ENCODE data around the gene GATA1.

The GATA1 gene

DNA sequence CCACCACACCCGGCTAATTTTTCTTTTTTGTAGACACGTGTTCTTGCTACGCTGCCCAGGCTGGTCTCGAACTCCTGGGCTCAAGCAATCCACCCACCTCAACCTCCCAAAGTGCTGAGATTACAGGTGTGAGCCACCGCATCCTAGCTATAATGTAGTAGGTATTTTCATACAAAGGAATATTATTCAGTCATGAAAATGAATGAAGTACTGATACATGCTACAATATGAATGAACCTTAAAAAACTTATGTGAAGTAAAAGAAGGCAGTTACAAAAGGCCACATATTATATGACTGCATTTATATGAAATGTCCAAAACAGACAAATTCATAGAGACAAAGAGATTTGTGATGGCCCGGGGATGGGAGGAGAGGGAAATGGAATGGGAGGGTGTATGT lies 4.7 kb upstream of the GATA1 start:
- in situ Hi-C loops (cut with HindIII; ENCODE audit: low sequenced_read_pairs) = no loop called here
- H3K4me3 ChIP-seq (ENCODE audit: low read depth, low read length) = no peak overlapping the region
- no peak for DNase-seq (ENCODE audit: low read depth)
- TF ChIP-seq, protein P1, sequence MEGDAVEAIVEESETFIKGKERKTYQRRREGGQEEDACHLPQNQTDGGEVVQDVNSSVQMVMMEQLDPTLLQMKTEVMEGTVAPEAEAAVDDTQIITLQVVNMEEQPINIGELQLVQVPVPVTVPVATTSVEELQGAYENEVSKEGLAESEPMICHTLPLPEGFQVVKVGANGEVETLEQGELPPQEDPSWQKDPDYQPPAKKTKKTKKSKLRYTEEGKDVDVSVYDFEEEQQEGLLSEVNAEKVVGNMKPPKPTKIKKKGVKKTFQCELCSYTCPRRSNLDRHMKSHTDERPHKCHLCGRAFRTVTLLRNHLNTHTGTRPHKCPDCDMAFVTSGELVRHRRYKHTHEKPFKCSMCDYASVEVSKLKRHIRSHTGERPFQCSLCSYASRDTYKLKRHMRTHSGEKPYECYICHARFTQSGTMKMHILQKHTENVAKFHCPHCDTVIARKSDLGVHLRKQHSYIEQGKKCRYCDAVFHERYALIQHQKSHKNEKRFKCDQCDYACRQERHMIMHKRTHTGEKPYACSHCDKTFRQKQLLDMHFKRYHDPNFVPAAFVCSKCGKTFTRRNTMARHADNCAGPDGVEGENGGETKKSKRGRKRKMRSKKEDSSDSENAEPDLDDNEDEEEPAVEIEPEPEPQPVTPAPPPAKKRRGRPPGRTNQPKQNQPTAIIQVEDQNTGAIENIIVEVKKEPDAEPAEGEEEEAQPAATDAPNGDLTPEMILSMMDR (IDR thresholded peaks at IDR 0.05; ENCODE audit: low read depth, low read length, missing control alignments) = no peak

DNA sequence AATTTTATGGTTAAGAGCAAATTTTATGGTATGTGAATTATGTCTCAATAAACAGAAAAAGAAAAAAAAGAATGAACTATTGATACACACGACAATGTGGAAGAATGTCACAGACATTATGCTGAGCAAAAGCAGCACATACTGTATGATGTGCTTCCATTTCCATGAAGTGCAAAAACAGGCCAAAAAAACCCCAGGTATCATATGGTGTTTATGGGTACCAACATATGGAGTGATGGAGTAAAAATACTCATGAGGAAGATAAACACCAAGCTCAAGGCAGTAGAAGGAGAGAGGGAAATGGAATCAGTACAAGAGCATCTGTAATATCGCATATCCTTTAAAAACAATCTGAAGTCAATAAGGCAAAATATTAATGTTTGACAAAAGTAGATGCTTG lies 4.2 kb upstream of the GATA1 start:
- in situ Hi-C loops (cut with HindIII; ENCODE audit: low sequenced_read_pairs) = no loop called here
- no peak overlapping the region for H3K4me3 ChIP-seq (ENCODE audit: low read depth, low read length)
- TF ChIP-seq, protein P1 (IDR thresholded peaks at IDR 0.05; ENCODE audit: low read depth, low read length, missing control alignments) = no peak
- DNase-seq (ENCODE audit: low read depth) = no peak

DNA sequence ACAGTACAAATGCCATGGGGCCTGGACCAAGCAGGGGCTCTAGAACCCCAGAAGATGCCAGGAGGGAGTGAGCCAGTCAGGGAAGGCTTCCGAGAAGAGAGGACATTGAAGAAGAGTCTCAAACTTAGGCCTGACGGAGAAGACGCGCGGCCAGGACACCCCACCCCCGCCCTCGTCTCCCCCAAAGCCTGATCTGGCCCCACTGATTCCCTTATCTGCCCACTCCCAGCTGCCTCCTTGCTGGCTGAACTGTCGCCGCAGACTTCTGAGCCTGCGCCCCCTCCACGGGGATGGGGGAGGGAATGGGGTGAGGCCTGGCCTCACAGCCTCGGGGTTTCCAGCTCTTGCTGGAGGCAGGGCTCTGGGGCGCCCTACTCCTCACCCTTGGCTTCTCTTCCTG lies 3.6 kb upstream of the GATA1 start:
- no peak for DNase-seq (ENCODE audit: low read depth)
- in situ Hi-C loops (cut with HindIII; ENCODE audit: low sequenced_read_pairs) = no loop called here
- TF ChIP-seq, protein P1 (IDR thresholded peaks at IDR 0.05; ENCODE audit: low read depth, low read length, missing control alignments) = no peak
- H3K4me3 ChIP-seq (ENCODE audit: low read depth, low read length) = no peak overlapping the region

DNA sequence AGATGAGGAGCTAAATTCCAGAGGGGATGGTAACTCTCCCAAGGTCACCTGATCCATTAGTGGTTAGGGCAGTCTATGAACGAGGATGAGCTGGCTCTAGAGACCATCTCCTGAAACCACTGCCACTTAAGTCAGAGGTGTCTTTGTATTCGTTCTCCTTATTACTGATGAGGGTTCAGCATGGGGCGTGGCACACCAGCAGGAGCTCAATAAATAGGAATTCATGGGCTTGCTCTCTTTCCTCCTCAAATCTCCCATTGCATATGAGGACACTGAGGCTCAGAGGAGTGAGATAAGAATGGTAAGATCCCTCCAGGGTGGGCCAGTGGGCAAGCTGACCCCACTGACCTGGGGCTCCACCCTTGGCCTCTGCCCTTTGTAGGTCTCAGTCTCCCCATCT lies 1.7 kb upstream of the GATA1 start:
- TF ChIP-seq, protein P1 (IDR thresholded peaks at IDR 0.05; ENCODE audit: low read depth, low read length, missing control alignments) = no peak
- H3K4me3 ChIP-seq (ENCODE audit: low read depth, low read length) = no peak overlapping the region
- in situ Hi-C loops (cut with HindIII; ENCODE audit: low sequenced_read_pairs) = no loop called here
- DNase-seq (ENCODE audit: low read depth) = no peak

DNA sequence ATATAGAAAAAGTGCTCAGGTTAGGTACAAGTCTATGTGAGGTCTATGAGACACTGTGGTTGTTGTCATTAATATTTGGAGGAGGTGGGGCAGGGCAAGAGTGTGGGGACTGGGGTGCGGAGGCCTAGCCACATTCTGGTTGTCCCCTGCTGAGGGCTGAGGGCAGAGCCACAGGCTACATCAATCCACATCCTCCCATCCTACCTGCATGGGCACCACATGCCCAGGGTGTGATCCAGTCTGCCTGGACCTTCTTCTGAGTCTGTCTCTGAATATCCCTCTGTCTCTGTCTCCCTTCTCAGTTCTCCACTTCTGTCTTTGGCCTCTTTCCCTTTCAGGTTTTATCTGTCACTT lies 1.2 kb upstream of the GATA1 start:
- H3K4me3 ChIP-seq (ENCODE audit: low read depth, low read length) = no peak overlapping the region
- no peak for DNase-seq (ENCODE audit: low read depth)
- TF ChIP-seq, protein P1 (IDR thresholded peaks at IDR 0.05; ENCODE audit: low read depth, low read length, missing control alignments) = no peak
- in situ Hi-C loops (cut with HindIII; ENCODE audit: low sequenced_read_pairs) = no loop called here

DNA sequence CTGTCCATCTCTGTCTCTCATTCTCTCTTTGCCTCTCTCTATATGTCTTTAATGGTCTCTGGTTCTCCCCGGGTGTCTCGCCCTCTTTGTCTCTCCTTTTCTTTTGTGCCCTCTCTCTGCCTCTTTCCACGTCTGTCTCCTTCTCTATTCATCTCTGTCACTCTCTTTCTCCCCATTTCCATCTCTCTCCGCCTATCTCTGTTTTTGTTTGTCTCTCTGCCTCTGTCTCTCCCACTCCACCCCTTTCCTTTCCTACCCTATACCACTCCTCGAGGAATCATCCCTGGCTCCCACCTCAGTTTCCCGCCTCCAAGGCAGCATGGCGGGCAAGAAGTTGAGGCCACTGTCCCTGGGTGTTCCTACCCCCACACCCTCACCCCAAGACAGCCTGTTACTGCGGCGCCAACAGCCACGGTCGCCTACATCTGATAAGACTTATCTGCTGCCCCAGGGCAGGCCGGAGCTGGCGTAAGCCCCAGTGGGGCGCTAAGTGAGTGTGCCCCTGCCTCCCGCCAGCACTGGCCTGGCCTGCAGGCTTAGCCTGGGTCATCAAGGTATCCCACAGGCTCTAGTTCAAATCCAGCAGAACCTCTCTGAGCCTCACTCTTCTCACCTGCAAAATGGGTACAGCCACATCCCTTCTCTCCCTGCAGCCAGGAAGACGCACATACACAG lies 713 bp upstream of the GATA1 start:
- in situ Hi-C loops (cut with HindIII; ENCODE audit: low sequenced_read_pairs) = no loop called here
- no peak for DNase-seq (ENCODE audit: low read depth)
- H3K4me3 ChIP-seq (ENCODE audit: low read depth, low read length) = no peak overlapping the region
- TF ChIP-seq, protein P1 (IDR thresholded peaks at IDR 0.05; ENCODE audit: low read depth, low read length, missing control alignments) = no peak

Data from astrocyte of the cerebellum (primary cell).